ENCODE data around the gene MEA1.

GRCh38 chr6:42963179-42963854 lies 50.4 kb downstream of the MEA1 start:
- TF ChIP-seq POLR2A (IDR thresholded peaks at IDR 0.05; ENCODE audit: low read depth, low read length), result no peak
- TF ChIP-seq POLR2AphosphoS5 (IDR thresholded peaks at IDR 0.05; ENCODE audit: low read depth, low read length), result no peak
- TF ChIP-seq SPI1 (IDR thresholded peaks at IDR 0.05; ENCODE audit: low read depth, low read length), result no peak
- TF ChIP-seq TAF1 (IDR thresholded peaks at IDR 0.05; ENCODE audit: low read depth, low read length), result no peak
